H9 (cell line): ENCODE measurements around the gene COX7B2. TPM values are rescaled to one million over a fixed set of nuclear protein-coding genes. Genes with fewer than 3 reads are reported as not detected.

Experiments
- DNase-seq: peaks from one replicate; pipeline ENCODE4 v3.0.0-alpha.2; 2017
- H2AFZ ChIP-seq: one replicate; pipeline ENCODE4 v1.6.1; 2013; ENCODE audit warnings: mild to moderate bottlenecking, low read length, control low read depth, moderate library complexity
- H2AK5ac ChIP-seq: 2 replicates; pipeline ENCODE4 v1.6.1; 2013; ENCODE audit warnings: low read length, control low read depth, mixed read lengths; ENCODE audit not compliant: insufficient read length
- H2BK120ac ChIP-seq: one replicate; pipeline ENCODE4 v1.6.1; 2013; ENCODE audit warnings: low read depth, mild to moderate bottlenecking, low read length, control low read depth, inconsistent platforms; ENCODE audit not compliant: poor library complexity, severe bottlenecking
- H2BK12ac ChIP-seq: 2 replicates; pipeline ENCODE4 v1.6.1; 2013; ENCODE audit warnings: low read length, control low read depth, mixed read lengths, low read depth; ENCODE audit not compliant: insufficient read length
- H2BK15ac ChIP-seq: 2 replicates; pipeline ENCODE4 v1.6.1; 2013; ENCODE audit warnings: low read depth, low read length, control low read depth
- H2BK20ac ChIP-seq: one replicate; pipeline ENCODE4 v1.6.1; 2013; ENCODE audit warnings: low read depth, mild to moderate bottlenecking, low read length, control low read depth, inconsistent platforms; ENCODE audit not compliant: poor library complexity, severe bottlenecking
- H2BK5ac ChIP-seq: 2 replicates; pipeline ENCODE4 v1.6.1; 2013; ENCODE audit warnings: low read length, control low read depth, mixed read lengths; ENCODE audit not compliant: insufficient read length
- H3K14ac ChIP-seq: 2 replicates; pipeline ENCODE4 v1.6.1; 2013; ENCODE audit warnings: low read length, control low read depth; ENCODE audit not compliant: insufficient read depth
- H3K18ac ChIP-seq: 2 replicates; pipeline ENCODE4 v1.6.1; 2013; ENCODE audit warnings: low read depth, mild to moderate bottlenecking, mixed read lengths, low read length, control low read depth; ENCODE audit not compliant: insufficient read length
- H3K23ac ChIP-seq: 2 replicates; pipeline ENCODE4 v1.6.1; 2013; ENCODE audit warnings: low read length, control low read depth, mixed read lengths, low read depth; ENCODE audit not compliant: insufficient read length
- H3K23me2 ChIP-seq: 2 replicates; pipeline ENCODE4 v1.6.1; 2013; ENCODE audit warnings: low read depth, mild to moderate bottlenecking, mixed read lengths, low read length, control low read depth; ENCODE audit not compliant: insufficient read length, poor library complexity, severe bottlenecking
- H3K27ac ChIP-seq: 2 replicates; pipeline ENCODE4 v1.5.1; 2013; ENCODE audit warnings: low read length, control low read depth, mixed read lengths, low read depth; ENCODE audit not compliant: insufficient read length
- H3K27me3 ChIP-seq: 2 replicates; pipeline ENCODE4 v1.6.1; 2013; ENCODE audit warnings: low read length, control low read depth, inconsistent platforms; ENCODE audit not compliant: insufficient read depth
- H3K4ac ChIP-seq: 2 replicates; pipeline ENCODE4 v1.6.1; 2013; ENCODE audit warnings: low read depth, mild to moderate bottlenecking, control low read depth, inconsistent platforms, low read length, moderate library complexity
- H3K4me1 ChIP-seq: 2 replicates; pipeline ENCODE4 v1.6.1; 2013; ENCODE audit warnings: low read length, control low read depth, inconsistent platforms; ENCODE audit not compliant: insufficient read depth
- H3K4me2 ChIP-seq: 2 replicates; pipeline ENCODE4 v1.6.1; 2013; ENCODE audit warnings: low read length, control low read depth, mixed read lengths; ENCODE audit not compliant: insufficient read length, insufficient read depth
- H3K56ac ChIP-seq: 2 replicates; pipeline ENCODE4 v1.6.1; 2013; ENCODE audit warnings: low read depth, mild to moderate bottlenecking, mixed read lengths, low read length, control low read depth; ENCODE audit not compliant: insufficient read length
- H3K79me1 ChIP-seq: 2 replicates; pipeline ENCODE4 v1.6.1; 2013; ENCODE audit warnings: low read depth, mild to moderate bottlenecking, moderate library complexity, low read length, control low read depth, inconsistent platforms; ENCODE audit not compliant: insufficient read depth, poor library complexity, severe bottlenecking
- H3K79me2 ChIP-seq: 2 replicates; pipeline ENCODE4 v1.6.1; 2013; ENCODE audit warnings: low read length, control low read depth, inconsistent platforms; ENCODE audit not compliant: insufficient read depth
- H3K9ac ChIP-seq: 2 replicates; pipeline ENCODE4 v1.6.1; 2013; ENCODE audit warnings: low read length, control low read depth, mixed read lengths; ENCODE audit not compliant: insufficient read length; ENCODE audit errors: extremely low read depth
- H3K9me3 ChIP-seq: one replicate; pipeline ENCODE4 v1.6.1; 2013; ENCODE audit warnings: low read depth, low read length, inconsistent platforms; ENCODE audit not compliant: control insufficient read depth
- H3T11ph ChIP-seq: one replicate; pipeline ENCODE4 v1.6.1; 2013; ENCODE audit warnings: mild to moderate bottlenecking, low read length, control low read depth, inconsistent platforms
- H4K20me1 ChIP-seq: one replicate; pipeline ENCODE4 v1.6.1; 2013; ENCODE audit not compliant: control insufficient read depth, insufficient read length, insufficient read depth
- H4K5ac ChIP-seq: 2 replicates; pipeline ENCODE4 v1.6.1; 2013; ENCODE audit warnings: low read depth, mild to moderate bottlenecking, mixed read lengths, low read length, control low read depth; ENCODE audit not compliant: insufficient read length
- H4K8ac ChIP-seq: replicated peaks from 2 replicates; pipeline ENCODE4 v1.6.1; 2013; ENCODE audit warnings: low read length, control low read depth, mixed read lengths, low read depth; ENCODE audit not compliant: insufficient read length
- H4K91ac ChIP-seq: 2 replicates; pipeline ENCODE4 v1.6.1; 2013; ENCODE audit warnings: low read depth, mild to moderate bottlenecking, moderate library complexity, mixed read lengths, low read length, control low read depth; ENCODE audit not compliant: insufficient read length
- H3K27ac Mint-ChIP-seq, 3 experiments: 2 replicates in 2 of 3; 3 replicates in 1 of 3; pipeline ENCODE4 v1.8.0; 2020 to 2021; ENCODE audit warnings: mixed read lengths in 3 of 3, mild to moderate bottlenecking in 1 of 3, moderate library complexity in 1 of 3
- H3K27me3 Mint-ChIP-seq: 2 replicates; pipeline ENCODE4 v1.8.0; 2021; ENCODE audit warnings: low read depth, mild to moderate bottlenecking, moderate library complexity, mixed read lengths
- H3K36me3 Mint-ChIP-seq, 3 experiments: 2 replicates in 2 of 3; 3 replicates in 1 of 3; pipeline ENCODE4 v1.8.0; 2020 to 2021; ENCODE audit warnings: low read depth in 3 of 3, mixed read lengths in 3 of 3; ENCODE audit not compliant: insufficient read depth in 1 of 3
- H3K4me1 Mint-ChIP-seq, 2 experiments: 2 replicates each; pipeline ENCODE4 v1.8.0; 2020; ENCODE audit warnings: mixed read lengths in 2 of 2
- H3K4me3 Mint-ChIP-seq, 2 experiments: 2 replicates in 1 of 2; 3 replicates in 1 of 2; pipeline ENCODE4 v1.8.0; 2020 to 2021; ENCODE audit warnings: mild to moderate bottlenecking in 2 of 2, mixed read lengths in 2 of 2, moderate library complexity in 1 of 2
- H3K9me3 Mint-ChIP-seq, 2 experiments: 2 replicates in 1 of 2; 3 replicates in 1 of 2; pipeline ENCODE4 v1.8.0; 2020; ENCODE audit warnings: mild to moderate bottlenecking in 2 of 2, mixed read lengths in 2 of 2, moderate library complexity in 1 of 2
- WGBS: extraction: QIAGEN DNeasy Blood & Tissue Kit; methylation state at CpG from one replicate; pipeline ENCODE4 v1.1.7; 2013; ENCODE audit warnings: missing lambda C conversion rate, low lambda C conversion rate, mixed read lengths; ENCODE audit not compliant: insufficient read length; ENCODE audit errors: extremely low coverage; 5-methylcytosine and 5-hydroxymethylcytosine counted together
- total RNA-seq: library from RNA; stranded (reverse); gene quantifications from 2 replicates; pipeline ENCODE4 v1.2.1, GENCODE V29; 2021
- TF ChIP-seq, protein P1 (sequence below): fragments of 200-600 bp; sonication (generic); conservative IDR thresholded peaks from 3 replicates; pipeline ENCODE4 v1.8.0; 2021; ENCODE audit warnings: antibody characterized with exemption, mild to moderate bottlenecking

COX7B2 gene
- total RNA-seq, 1 experiment from 2014 or later: not detected

DNA sequence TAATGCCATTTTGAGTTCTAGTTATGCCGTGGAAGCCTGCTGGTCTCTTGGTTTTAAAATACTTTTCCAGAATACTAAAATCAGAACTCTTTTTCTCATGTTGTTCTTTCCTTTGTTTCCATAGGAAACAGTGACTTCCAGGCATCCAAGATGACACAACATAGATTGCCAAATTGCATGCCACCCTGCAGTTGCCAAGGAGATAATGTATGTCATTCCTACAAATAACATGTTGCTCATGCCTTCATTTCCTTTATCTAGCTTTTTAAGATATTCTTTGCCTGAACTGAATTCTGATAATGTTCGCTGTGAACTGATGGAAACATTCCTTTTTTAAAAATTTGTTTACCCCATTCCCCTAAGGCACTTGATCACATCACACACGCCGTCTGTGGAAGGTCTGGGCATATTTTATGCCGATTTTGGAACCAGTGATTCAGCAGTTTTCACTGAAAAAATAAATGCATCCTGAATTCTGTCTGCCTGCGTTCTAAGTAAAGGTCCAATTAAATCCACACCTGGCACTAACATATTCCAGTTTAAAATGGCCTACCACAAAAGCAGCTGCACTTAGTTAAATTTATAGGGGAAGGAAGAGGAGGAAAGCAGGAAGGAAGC is 38.0 kb upstream of the COX7B2 start:
- no peaks in the 10 kb centered on the region for H3K27me3 ChIP-seq
- no peaks in the 10 kb centered on the region for H3K23me2 ChIP-seq
- H2BK15ac ChIP-seq: no peak overlapping the region
- no peaks in the 10 kb centered on the region for H3K4me1 ChIP-seq
- no peak overlapping the region for H2BK120ac ChIP-seq
- H4K91ac ChIP-seq: no peak overlapping the region
- H3K27ac Mint-ChIP-seq: peak overlapping the region in 1 of 3 experiments; percentile 51; a peak in 1 of 7 replicates
- H4K5ac ChIP-seq: no peak overlapping the region
- H3K79me2 ChIP-seq: no peaks in the 10 kb centered on the region
- H3K4me2 ChIP-seq: no peak overlapping the region
- H4K8ac ChIP-seq: no peak overlapping the region
- H3K14ac ChIP-seq: no peak overlapping the region
- H2AFZ ChIP-seq: no peak overlapping the region
- DNase-seq: no peak
- no peaks in the 10 kb centered on the region for H3K4me1 Mint-ChIP-seq
- H3K4ac ChIP-seq: no peak overlapping the region
- no CpG with 5 or more reads among the region's 6 CpGs for WGBS
- H2BK12ac ChIP-seq: no peak overlapping the region
- H4K20me1 ChIP-seq: no peaks in the 10 kb centered on the region
- H3T11ph ChIP-seq: no peak overlapping the region
- no peak overlapping the region for H3K23ac ChIP-seq
- no peak overlapping the region for H2BK20ac ChIP-seq
- no peak overlapping the region for H2BK5ac ChIP-seq
- H3K56ac ChIP-seq: no peak overlapping the region
- no peak overlapping the region for H3K4me3 Mint-ChIP-seq
- H3K9ac ChIP-seq: no peak overlapping the region
- no peaks in the 10 kb centered on the region; a peak in 1 of 5 replicates for H3K9me3 Mint-ChIP-seq
- H3K9me3 ChIP-seq: no peaks in the 10 kb centered on the region
- no peaks in the 10 kb centered on the region for H3K36me3 Mint-ChIP-seq
- no peak overlapping the region for H3K27ac ChIP-seq
- TF ChIP-seq, protein P1, sequence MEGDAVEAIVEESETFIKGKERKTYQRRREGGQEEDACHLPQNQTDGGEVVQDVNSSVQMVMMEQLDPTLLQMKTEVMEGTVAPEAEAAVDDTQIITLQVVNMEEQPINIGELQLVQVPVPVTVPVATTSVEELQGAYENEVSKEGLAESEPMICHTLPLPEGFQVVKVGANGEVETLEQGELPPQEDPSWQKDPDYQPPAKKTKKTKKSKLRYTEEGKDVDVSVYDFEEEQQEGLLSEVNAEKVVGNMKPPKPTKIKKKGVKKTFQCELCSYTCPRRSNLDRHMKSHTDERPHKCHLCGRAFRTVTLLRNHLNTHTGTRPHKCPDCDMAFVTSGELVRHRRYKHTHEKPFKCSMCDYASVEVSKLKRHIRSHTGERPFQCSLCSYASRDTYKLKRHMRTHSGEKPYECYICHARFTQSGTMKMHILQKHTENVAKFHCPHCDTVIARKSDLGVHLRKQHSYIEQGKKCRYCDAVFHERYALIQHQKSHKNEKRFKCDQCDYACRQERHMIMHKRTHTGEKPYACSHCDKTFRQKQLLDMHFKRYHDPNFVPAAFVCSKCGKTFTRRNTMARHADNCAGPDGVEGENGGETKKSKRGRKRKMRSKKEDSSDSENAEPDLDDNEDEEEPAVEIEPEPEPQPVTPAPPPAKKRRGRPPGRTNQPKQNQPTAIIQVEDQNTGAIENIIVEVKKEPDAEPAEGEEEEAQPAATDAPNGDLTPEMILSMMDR: no peak
- H3K27me3 Mint-ChIP-seq: no peaks in the 10 kb centered on the region
- no peaks in the 10 kb centered on the region for H3K79me1 ChIP-seq
- H2AK5ac ChIP-seq: no peak overlapping the region
- no peak overlapping the region for H3K18ac ChIP-seq
